Common myeloid progenitor, CD34-positive (primary cell): Measurements from ENCODE around the gene FAM222B. TPM values are rescaled to one million over a fixed set of nuclear protein-coding genes. Genes with fewer than 3 reads are reported as not detected.

Experiments
- CTCF ChIA-PET: fragments of 350-600 bp; sonication (Branson Sonifier 250); formaldehyde crosslinking; loops from one replicate; lab custom pipeline; 2021; ENCODE audit warnings: antibody characterized with exemption; lab: Charles Lee
- POLR2A ChIA-PET: fragments of 350-600 bp; sonication (Branson Sonifier 250); formaldehyde crosslinking; loops from one replicate; lab custom pipeline; 2021; ENCODE audit warnings: antibody characterized with exemption; lab: Charles Lee
- DNase-seq, 3 donors: peaks; one replicate each; pipeline versions ENCODE4 v3.0.0 to v3.0.0-alpha.2; 2013
- H3K27ac ChIP-seq, 2 experiments: 1 replicate in 1 of 2; 2 replicates in 1 of 2; pipeline ENCODE4 v1.7.0; 2013; ENCODE audit warnings: inconsistent platforms in 2 of 2, low read length in 2 of 2, mild to moderate bottlenecking in 2 of 2, low read depth in 1 of 2, moderate library complexity in 1 of 2; ENCODE audit not compliant: severe bottlenecking in 2 of 2, insufficient read depth in 1 of 2, poor library complexity in 1 of 2
- H3K27me3 ChIP-seq, 5 experiments: replicated peaks in 2 of 5; 1 replicate in 3 of 5; 2 replicates in 2 of 5; pipeline versions ENCODE4 v1.6.1 to v1.7.0; 2013; ENCODE audit warnings: low read length in 4 of 5, mild to moderate bottlenecking in 2 of 5, moderate library complexity in 2 of 5, inconsistent platforms in 1 of 5; ENCODE audit not compliant: insufficient read depth in 5 of 5, control insufficient read depth in 4 of 5
- H3K36me3 ChIP-seq, 4 experiments: 1 replicate in 2 of 4; 2 replicates in 2 of 4; pipeline versions ENCODE4 v1.6.1 to v1.7.0; 2013; ENCODE audit warnings: low read length in 3 of 4, control low read depth in 1 of 4, mild to moderate bottlenecking in 1 of 4; ENCODE audit not compliant: control insufficient read depth in 4 of 4, insufficient read depth in 4 of 4
- H3K4me1 ChIP-seq, 4 experiments: 1 replicate in 3 of 4; 2 replicates in 1 of 4; pipeline versions ENCODE4 v1.6.1 to v1.7.1; 2013; ENCODE audit warnings: low read length in 3 of 4, mild to moderate bottlenecking in 3 of 4, control low read depth in 1 of 4, inconsistent platforms in 1 of 4, moderate library complexity in 1 of 4; ENCODE audit not compliant: control insufficient read depth in 4 of 4, insufficient read depth in 4 of 4; ENCODE audit errors: control extremely low read depth in 1 of 4
- H3K4me3 ChIP-seq, 7 experiments: 1 replicate in 4 of 7; 2 replicates in 3 of 7; pipeline versions ENCODE4 v1.5.1 to v1.7.0; 2013; ENCODE audit warnings: mild to moderate bottlenecking in 7 of 7, low read length in 6 of 7, moderate library complexity in 6 of 7, inconsistent platforms in 2 of 7, low read depth in 2 of 7, control low read depth in 1 of 7; ENCODE audit not compliant: insufficient read depth in 4 of 7, control insufficient read depth in 1 of 7; ENCODE audit errors: extremely low read depth in 1 of 7
- H3K9me3 ChIP-seq, 5 experiments: 1 replicate in 4 of 5; 2 replicates in 1 of 5; pipeline versions ENCODE4 v1.6.1 to v1.7.1; 2013; ENCODE audit warnings: low read length in 4 of 5, mild to moderate bottlenecking in 2 of 5, inconsistent platforms in 1 of 5, low read depth in 1 of 5, moderate library complexity in 1 of 5; ENCODE audit not compliant: control insufficient read depth in 4 of 5, insufficient read depth in 2 of 5; ENCODE audit errors: control extremely low read depth in 1 of 5
- WGBS: methylation state at CpG from one replicate; pipeline ENCODE4 v1.1.5; 2013; ENCODE audit not compliant: insufficient coverage; 5-methylcytosine and 5-hydroxymethylcytosine counted together
- polyA plus RNA-seq: library from polyadenylated mRNA; unstranded; fragments of 120-200 nt; gene quantifications from one replicate; pipeline ENCODE4 v1.2.1, GENCODE V29; 2013

FAM222B gene
- 5.8 TPM for polyA plus RNA-seq

- 0% methylated on average over 42 of the region's 44 CpGs for WGBS
- Histone ChIP-seq H3K27me3 (no peaks in the 10 kb centered on the region), H3K36me3 (no peaks in the 10 kb centered on the region), H3K9me3 (no peaks in the 10 kb centered on the region), H3K4me3 (peak within 1 kb of the TSS; percentile 68 to 96 (median 83)), H3K4me1 (peaks cover 5 to 18% (median 12%) of the 10 kb centered on the region in 4 experiments), H3K27ac (peak within 1 kb of the TSS; percentile 84 to 87)
- ChIA-PET CTCF (interaction anchor here (0.9 to 2.7 kb wide), 13 partner anchors 11 to 115 kb away, joined by 3 to 27 read pairs (median 4); no protein-coding TSS in a partner anchor), POLR2A (interaction anchor here (0.5 to 1.9 kb wide), 2 partner anchors 30 to 277 kb away, joined by 3 to 15 read pairs; no protein-coding TSS in a partner anchor)
- peak; percentile 84 to 92 (median 91) for DNase-seq
These were observed at the start of gene FAM222B for GRCh38 chr17:28842282-28843012. Gene FAM222B, minus strand, starts transcription at chr17:28842790. Its CDS starts 76,123 bp downstream, at chr17:28766667.

- WGBS: 96% methylated on average over 3 of the region's 4 CpGs
- ChIA-PET CTCF (interaction anchor here (1.0 to 3.1 kb wide), 7 partner anchors 10 to 60 kb away, joined by 3 to 14 read pairs (median 4); partner anchors contain the start of genes DHRS13 and PHF12), POLR2A (no interaction called here)
- Histone ChIP-seq H3K9me3 (no peaks in the 10 kb centered on the region), H3K27me3 (no peaks in the 10 kb centered on the region), H3K4me3 (no peak overlapping the region), H3K4me1 (peaks cover 22 to 51% (median 38%) of the 10 kb centered on the region in 4 experiments), H3K27ac (peak overlapping the region in 1 of 2 experiments; percentile 78), H3K36me3 (peaks cover 0 to 29% (median 21%) of the 10 kb centered on the region in 4 experiments)
- DNase-seq: no peak
These were observed 49.4 kb upstream of the FAM222B start for GRCh38 chr17:28892024-28892423.

- no peak overlapping the region for H3K4me3 ChIP-seq
- peaks cover 16 to 43% (median 32%) of the 10 kb centered on the region in 4 experiments for H3K4me1 ChIP-seq
- peak overlapping the region in 1 of 2 experiments; percentile 78 for H3K27ac ChIP-seq
- CTCF ChIA-PET: interaction anchor here (1.1 to 3.1 kb wide), 6 partner anchors 9 to 26 kb away, joined by 3 to 14 read pairs (median 4); partner anchors contain the start of gene DHRS13
- 100% methylated on average over 1 of the region's 1 CpG for WGBS
- no peaks in the 10 kb centered on the region for H3K9me3 ChIP-seq
- H3K27me3 ChIP-seq: no peaks in the 10 kb centered on the region
- no peak for DNase-seq
- H3K36me3 ChIP-seq: peaks cover 0 to 38% (median 27%) of the 10 kb centered on the region in 4 experiments
- POLR2A ChIA-PET: interaction anchor here (0.6 kb wide), 1 partner anchor 172 kb away, joined by 3 read pairs; the partner anchor contains the start of gene RPL23A
These were observed 48.6 kb upstream of the FAM222B start for GRCh38 chr17:28891201-28891600.

GRCh38 chr17:28889996-28890395 lies 47.4 kb upstream of the FAM222B start:
- 100% methylated on average over 1 of the region's 5 CpGs for WGBS
- CTCF ChIA-PET: interaction anchor here (1.1 to 1.8 kb wide), 2 partner anchors 13 to 19 kb away, joined by 3 read pairs; partner anchors contain the start of gene DHRS13
- H3K27me3 ChIP-seq: no peaks in the 10 kb centered on the region
- POLR2A ChIA-PET: no interaction called here
- H3K36me3 ChIP-seq: peaks cover 0 to 50% (median 37%) of the 10 kb centered on the region in 4 experiments
- no peaks in the 10 kb centered on the region for H3K9me3 ChIP-seq
- no peak overlapping the region for H3K27ac ChIP-seq
- no peak for DNase-seq
- H3K4me1 ChIP-seq: peaks cover 6 to 36% (median 26%) of the 10 kb centered on the region in 4 experiments
- no peak overlapping the region for H3K4me3 ChIP-seq

GRCh38 chr17:28888832-28889231 lies 46.2 kb upstream of the FAM222B start:
- Histone ChIP-seq H3K27me3 (no peaks in the 10 kb centered on the region), H3K27ac (no peak overlapping the region), H3K4me1 (peaks cover 6 to 34% (median 20%) of the 10 kb centered on the region in 4 experiments), H3K36me3 (peaks cover 0 to 61% (median 43%) of the 10 kb centered on the region in 4 experiments), H3K4me3 (no peak overlapping the region), H3K9me3 (no peaks in the 10 kb centered on the region)
- DNase-seq: no peak
- POLR2A ChIA-PET: no interaction called here
- WGBS: 86% methylated on average over 7 of the region's 7 CpGs
- CTCF ChIA-PET: no interaction called here

GRCh38 chr17:28887871-28888471 lies 45.4 kb upstream of the FAM222B start:
- H3K27ac ChIP-seq: no peak overlapping the region
- H3K36me3 ChIP-seq: peaks cover 0 to 70% (median 50%) of the 10 kb centered on the region in 4 experiments
- H3K4me1 ChIP-seq: peaks cover 2 to 26% (median 12%) of the 10 kb centered on the region in 4 experiments
- no peaks in the 10 kb centered on the region for H3K27me3 ChIP-seq
- no peak for DNase-seq
- 95% methylated on average over 6 of the region's 12 CpGs for WGBS
- ChIA-PET POLR2A (no interaction called here), CTCF (no interaction called here)
- H3K9me3 ChIP-seq: no peaks in the 10 kb centered on the region
- H3K4me3 ChIP-seq: no peak overlapping the region
